ENCODE measurements around the gene SLC25A23. TPM values are rescaled to one million over a fixed set of nuclear protein-coding genes. Genes with fewer than 3 reads are reported as not detected.
A peak's percentile ranks its signal among the peaks of the same experiment; 100 is the strongest.

Gene SLC25A23
- total and polyA plus RNA-seq, 11 donors: 64.4 to 208 (median 114) TPM

- DNase-seq: no peak
- peak overlapping the region in 3 of 12 donors; percentile 33 to 39 (median 39) for H3K27ac ChIP-seq
- H3K36me3 ChIP-seq: peaks cover 0 to 44% (median 40%) of the 10 kb centered on the region in 9 donors
- WGBS, 4 donors: 39 to 68% (median 48%) methylated on average over 9 to 15 of the region's 15 CpGs
- intact Hi-C loops (cut with DNase I): loop anchor here in 1 of 10 donors (10.0 kb wide), 1 partner anchor 208 kb away; no protein-coding TSS in a partner anchor
- TF ChIP-seq POLR2A (IDR thresholded peaks at IDR 0.05) (no peak), CTCF (IDR thresholded peaks at IDR 0.05) (peak; percentile 23 to 65 (median 49))
- peaks cover 0 to 12% (median 1%) of the 10 kb centered on the region in 12 donors for H3K4me1 ChIP-seq
- H3K9me3 ChIP-seq: no peaks in the 10 kb centered on the region
- no peak overlapping the region for H3K4me3 ChIP-seq
- no peaks in the 10 kb centered on the region for H3K27me3 ChIP-seq
- peak; percentile 26 to 37 (median 32) for ATAC-seq
Observed at GRCh38 chr19:6412447-6413091, 47.0 kb downstream of the SLC25A23 start.

DNA sequence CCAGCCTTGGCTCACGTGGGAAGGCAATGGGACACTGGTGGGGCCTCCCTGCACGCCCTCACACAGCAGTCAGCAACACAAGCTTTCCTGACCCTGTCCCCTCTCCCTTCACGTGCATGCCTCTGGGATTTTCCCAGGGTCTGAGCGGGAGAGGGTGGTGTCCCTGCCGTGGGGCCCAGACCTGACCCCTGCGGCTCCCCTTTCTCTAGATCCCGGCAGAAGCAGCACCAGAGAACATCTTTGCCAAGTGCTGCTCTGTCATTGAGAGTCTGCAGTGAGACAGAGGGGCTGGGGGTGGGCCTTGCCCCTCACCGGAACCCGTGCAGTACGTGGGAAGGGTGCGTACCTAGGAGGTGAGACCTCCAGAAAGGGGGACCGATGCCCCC lies 47.5 kb downstream of the SLC25A23 start:
- TF ChIP-seq POLR2A (IDR thresholded peaks at IDR 0.05) (no peak), CTCF (IDR thresholded peaks at IDR 0.05) (no peak)
- intact Hi-C loops (cut with DNase I): loop anchor here in 1 of 10 donors (10.0 kb wide), 1 partner anchor 207 kb away; no protein-coding TSS in a partner anchor
- no peaks in the 10 kb centered on the region for H3K27me3 ChIP-seq
- ATAC-seq (peak in 2 of 4 donors; percentile 6 to 7), DNase-seq (no peak)
- H3K4me1 ChIP-seq: peaks cover 0 to 12% (median 1%) of the 10 kb centered on the region in 12 donors
- H3K36me3 ChIP-seq: peaks cover 0 to 39% (median 35%) of the 10 kb centered on the region in 9 donors
- no peak overlapping the region for H3K4me3 ChIP-seq
- no peak overlapping the region for H3K27ac ChIP-seq
- H3K9me3 ChIP-seq: no peaks in the 10 kb centered on the region
- WGBS, 4 donors: 64 to 70% (median 69%) methylated on average over 6 to 12 of the region's 12 CpGs

- peaks cover 0 to 12% (median 1%) of the 10 kb centered on the region in 12 donors for H3K4me1 ChIP-seq
- no peak for TF ChIP-seq CTCF (IDR thresholded peaks at IDR 0.05)
- H3K27ac ChIP-seq: no peak overlapping the region
- WGBS, 4 donors: 87 to 95% (median 93%) methylated on average over 6 of the region's 6 CpGs
- H3K36me3 ChIP-seq: peaks cover 0 to 12% (median 8%) of the 10 kb centered on the region in 9 donors
- H3K27me3 ChIP-seq: no peaks in the 10 kb centered on the region
- H3K4me3 ChIP-seq: no peak overlapping the region
- H3K9me3 ChIP-seq: no peaks in the 10 kb centered on the region
- ATAC-seq (no peak), DNase-seq (no peak)
- intact Hi-C loops (cut with DNase I): no loop called here
Observed at GRCh38 chr19:6409346-6409745, 50.2 kb downstream of the SLC25A23 start.

- Histone ChIP-seq H3K4me3 (no peak overlapping the region), H3K36me3 (no peaks in the 10 kb centered on the region), H3K27me3 (no peaks in the 10 kb centered on the region), H3K4me1 (no peaks in the 10 kb centered on the region), H3K27ac (no peak overlapping the region), H3K9me3 (no peaks in the 10 kb centered on the region)
- TF ChIP-seq POLR2A (IDR thresholded peaks at IDR 0.05) (no peak), CTCF (IDR thresholded peaks at IDR 0.05) (no peak)
- 83 to 86% (median 83%) methylated on average over 5 of the region's 5 CpGs for WGBS, 4 donors
- ATAC-seq: no peak
- intact Hi-C loops (cut with DNase I): no loop called here
- no peak for DNase-seq
Observed at GRCh38 chr19:6406401-6406800, 53.2 kb downstream of the SLC25A23 start.

All from heart left ventricle (tissue), 16 donors.